ENCODE results near the gene RGS7BP. TPM values are rescaled to one million over a fixed set of nuclear protein-coding genes. Genes with fewer than 3 reads are reported as not detected.

Gene RGS7BP
- total RNA-seq, 1 donor from 2014 or later, result not detected

- Mint-ChIP-seq H3K27me3 (ENCODE audit: low read depth) (peaks cover 23% of the 10 kb centered on the region), H3K9me3 (ENCODE audit: low read depth) (no peaks in the 10 kb centered on the region), H3K4me1 (ENCODE audit: low read depth) (no peaks in the 10 kb centered on the region), H3K36me3 (ENCODE audit: low read depth) (no peaks in the 10 kb centered on the region), H3K27ac (ENCODE audit: unreplicated experiment) (no peak overlapping the region), H3K4me3 (ENCODE audit: unreplicated experiment) (no peak overlapping the region)
- TF ChIP-seq CTCF (IDR thresholded peaks at IDR 0.05), result no peak
- DNase-seq (ENCODE audit: low spot score), result no peak
Observed at GRCh38 chr5:64518793-64519192, 13.0 kb downstream of the RGS7BP start.

GRCh38 chr5:64519263-64519662, 13.4 kb downstream of the RGS7BP start:
- no peak for TF ChIP-seq CTCF (IDR thresholded peaks at IDR 0.05)
- Mint-ChIP-seq H3K4me3 (ENCODE audit: unreplicated experiment) (no peak overlapping the region), H3K4me1 (ENCODE audit: low read depth) (no peaks in the 10 kb centered on the region), H3K27me3 (ENCODE audit: low read depth) (peaks cover 20% of the 10 kb centered on the region), H3K9me3 (ENCODE audit: low read depth) (no peaks in the 10 kb centered on the region), H3K36me3 (ENCODE audit: low read depth) (no peaks in the 10 kb centered on the region), H3K27ac (ENCODE audit: unreplicated experiment) (no peak overlapping the region)
- DNase-seq (ENCODE audit: low spot score), result no peak

GRCh38 chr5:64526734-64527439, 21.1 kb downstream of the RGS7BP start:
- Mint-ChIP-seq H3K27me3 (ENCODE audit: low read depth) (peaks cover 24% of the 10 kb centered on the region), H3K27ac (ENCODE audit: unreplicated experiment) (no peak overlapping the region), H3K9me3 (ENCODE audit: low read depth) (no peaks in the 10 kb centered on the region), H3K36me3 (ENCODE audit: low read depth) (no peaks in the 10 kb centered on the region), H3K4me3 (ENCODE audit: unreplicated experiment) (no peak overlapping the region), H3K4me1 (ENCODE audit: low read depth) (no peaks in the 10 kb centered on the region)
- no peak for TF ChIP-seq CTCF (IDR thresholded peaks at IDR 0.05)
- no peak for DNase-seq (ENCODE audit: low spot score)

GRCh38 chr5:64530076-64530475, 24.3 kb downstream of the RGS7BP start:
- Mint-ChIP-seq H3K4me3 (ENCODE audit: unreplicated experiment) (no peak overlapping the region), H3K4me1 (ENCODE audit: low read depth) (no peaks in the 10 kb centered on the region), H3K27me3 (ENCODE audit: low read depth) (peaks cover 21% of the 10 kb centered on the region), H3K36me3 (ENCODE audit: low read depth) (no peaks in the 10 kb centered on the region), H3K9me3 (ENCODE audit: low read depth) (no peaks in the 10 kb centered on the region), H3K27ac (ENCODE audit: unreplicated experiment) (no peak overlapping the region)
- DNase-seq (ENCODE audit: low spot score), result no peak
- TF ChIP-seq CTCF (IDR thresholded peaks at IDR 0.05), result no peak

- H3K27me3 Mint-ChIP-seq (ENCODE audit: low read depth), result peaks cover 34% of the 10 kb centered on the region
- no peaks in the 10 kb centered on the region for H3K36me3 Mint-ChIP-seq (ENCODE audit: low read depth)
- no peaks in the 10 kb centered on the region for H3K4me1 Mint-ChIP-seq (ENCODE audit: low read depth)
- no peak for TF ChIP-seq CTCF (IDR thresholded peaks at IDR 0.05)
- H3K27ac Mint-ChIP-seq (ENCODE audit: unreplicated experiment), result no peak overlapping the region
- DNase-seq (ENCODE audit: low spot score), result no peak
- no peaks in the 10 kb centered on the region for H3K9me3 Mint-ChIP-seq (ENCODE audit: low read depth)
- no peak overlapping the region for H3K4me3 Mint-ChIP-seq (ENCODE audit: unreplicated experiment)
Observed at GRCh38 chr5:64532212-64532611, 26.4 kb downstream of the RGS7BP start.

Measured in chondrocyte (in vitro differentiated cells).